MCF 10A (cell line): ENCODE measurements around the gene NKX3-2. TPM values are rescaled to one million over a fixed set of nuclear protein-coding genes. Genes with fewer than 3 reads are reported as not detected.
"Not testable (repeated sequence)": the region's sequence is repeated elsewhere in the genome, so short reads cannot be mapped to it uniquely, and the experiment has no call there.

Source experiments
- BruUV-seq: library from RNA; stranded (reverse); fragments of 400-500 nt; replicated peaks from 2 replicates; lab custom pipeline; 2021; lab: Mats Ljungman, UMichigan
- CTCF ChIA-PET: fragments of 300-600 bp; sonication (Branson Sonifier 250); formaldehyde crosslinking; extraction: SDS; loops from one replicate; lab custom pipeline; 2021; ENCODE audit warnings: antibody characterized with exemption, inconsistent platforms; lab: Yijun Ruan, JAX
- POLR2A ChIA-PET: fragments of 300-600, 350-650 bp; sonication (Branson Sonifier 250); formaldehyde crosslinking; extraction: SDS; loops from one replicate; lab custom pipeline; 2020; ENCODE audit warnings: antibody characterized with exemption, inconsistent platforms; lab: Yijun Ruan, JAX
- DNase-seq: peaks from one replicate; pipeline ENCODE4 v3.0.0-alpha.2; 2018; ENCODE audit not compliant: unreplicated experiment
- H3K27ac Mint-ChIP-seq: one replicate; pipeline ENCODE4 v1.8.0; 2022; ENCODE audit warnings: mild to moderate bottlenecking, low read depth, mixed read lengths; ENCODE audit not compliant: unreplicated experiment
- H3K27me3 Mint-ChIP-seq: one replicate; pipeline ENCODE4 v1.8.0; 2022; ENCODE audit warnings: mixed read lengths; ENCODE audit not compliant: insufficient read depth, unreplicated experiment
- H3K36me3 Mint-ChIP-seq: one replicate; pipeline ENCODE4 v1.8.0; 2022; ENCODE audit warnings: mild to moderate bottlenecking, moderate library complexity, mixed read lengths; ENCODE audit not compliant: insufficient read depth, unreplicated experiment
- H3K4me1 Mint-ChIP-seq: one replicate; pipeline ENCODE4 v1.8.0; 2022; ENCODE audit warnings: mixed read lengths; ENCODE audit not compliant: insufficient read depth, unreplicated experiment
- H3K4me3 Mint-ChIP-seq: one replicate; pipeline ENCODE4 v1.8.0; 2022; ENCODE audit warnings: mild to moderate bottlenecking, moderate library complexity, mixed read lengths; ENCODE audit not compliant: unreplicated experiment
- H3K9me3 Mint-ChIP-seq: one replicate; pipeline ENCODE4 v1.8.0; 2022; ENCODE audit warnings: mixed read lengths; ENCODE audit not compliant: unreplicated experiment
- CTCF ChIP-seq: fragments of 200-600 bp; IDR thresholded peaks from one replicate; pipeline ENCODE4 v1.8.0; 2022; ENCODE audit warnings: antibody characterized with exemption, mild to moderate bottlenecking; ENCODE audit not compliant: unreplicated experiment
- intact Hi-C: fragments of 100-400 bp; cut with micrococcal nuclease; formaldehyde crosslinking; loops from 2 replicates; pipeline ENCODE4 v1.14.1; 2022
- total RNA-seq: library from RNA; stranded (reverse); gene quantifications from 2 replicates; pipeline ENCODE4 v1.2.3, GENCODE V29; 2022

NKX3-2 gene
- total RNA-seq, 1 experiment from 2014 or later: 0.42 TPM

GRCh38 chr4:13567125-13567524 lies 22.8 kb upstream of the NKX3-2 start:
- CTCF ChIA-PET: no interaction called here
- Mint-ChIP-seq H3K36me3 (peaks cover 44% of the 10 kb centered on the region), H3K9me3 (no peaks in the 10 kb centered on the region), H3K27me3 (no peaks in the 10 kb centered on the region), H3K4me1 (no peaks in the 10 kb centered on the region), H3K4me3 (no peak overlapping the region), H3K27ac (no peak overlapping the region)
- TF ChIP-seq CTCF: no peak
- intact Hi-C loops: no loop called here
- POLR2A ChIA-PET: interaction anchor here (0.5 kb wide), 1 partner anchor 844 kb away, joined by 3 read pairs; no protein-coding TSS in a partner anchor
- no peak for DNase-seq
- no TSS peak for BruUV-seq

GRCh38 chr4:13562876-13563275 lies 18.6 kb upstream of the NKX3-2 start:
- intact Hi-C loops: no loop called here
- no TSS peak for BruUV-seq
- ChIA-PET POLR2A (interaction anchor here (0.5 to 0.7 kb wide), 2 partner anchors 105 to 711 kb away, joined by 3 to 5 read pairs; no protein-coding TSS in a partner anchor), CTCF (interaction anchor here (0.7 to 4.2 kb wide), 6 partner anchors 12 to 932 kb away, joined by 3 to 25 read pairs (median 4); no protein-coding TSS in a partner anchor)
- Mint-ChIP-seq H3K27me3 (no peaks in the 10 kb centered on the region), H3K4me3 (no peak overlapping the region), H3K9me3 (no peaks in the 10 kb centered on the region), H3K4me1 (peaks cover 14% of the 10 kb centered on the region), H3K36me3 (peaks cover 14% of the 10 kb centered on the region), H3K27ac (no peak overlapping the region)
- TF ChIP-seq CTCF: no peak
- no peak for DNase-seq

DNA sequence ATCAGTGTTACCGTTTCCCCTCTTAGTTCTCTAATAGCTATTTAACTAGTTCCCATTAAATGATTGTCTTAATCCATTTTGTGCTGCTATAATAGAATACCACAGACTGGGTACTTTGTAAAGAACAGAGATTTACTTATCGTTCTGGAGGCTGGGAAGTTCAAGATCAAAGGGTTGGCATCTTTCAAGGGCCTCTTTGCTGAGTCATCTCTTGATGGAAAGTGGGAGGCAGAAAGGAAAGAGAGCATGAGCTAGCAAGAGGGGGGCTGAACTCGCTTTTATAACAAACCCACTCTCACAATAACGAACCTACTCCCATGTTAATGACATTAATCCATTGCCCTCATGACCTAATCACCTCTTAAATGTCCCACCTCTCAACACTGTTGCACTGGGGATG lies 17.4 kb upstream of the NKX3-2 start:
- ChIA-PET CTCF (interaction anchor here (1.2 to 4.2 kb wide), 2 partner anchors 13 to 837 kb away, joined by 4 to 25 read pairs; no protein-coding TSS in a partner anchor), POLR2A (no interaction called here)
- TF ChIP-seq CTCF: no peak
- Mint-ChIP-seq H3K4me1 (peaks cover 14% of the 10 kb centered on the region), H3K27me3 (no peaks in the 10 kb centered on the region), H3K9me3 (no peaks in the 10 kb centered on the region), H3K27ac (no peak overlapping the region), H3K36me3 (peaks cover 4% of the 10 kb centered on the region), H3K4me3 (no peak overlapping the region)
- BruUV-seq: no TSS peak
- no peak for DNase-seq
- intact Hi-C loops: no loop called here

GRCh38 chr4:13560111-13560510 lies 15.8 kb upstream of the NKX3-2 start:
- POLR2A ChIA-PET, H3K36me3 Mint-ChIP-seq, DNase-seq, BruUV-seq, H3K27me3 Mint-ChIP-seq, intact Hi-C loops, H3K4me3 Mint-ChIP-seq, H3K27ac Mint-ChIP-seq, H3K9me3 Mint-ChIP-seq: not testable (repeated sequence)
- CTCF ChIA-PET: interaction anchor here (0.6 kb wide), 1 partner anchor 12 kb away, joined by 3 read pairs; no protein-coding TSS in a partner anchor
- H3K4me1 Mint-ChIP-seq: peaks cover 14% of the 10 kb centered on the region
